MM.1S (cell line): Measurements from ENCODE around the gene NTM.

Source experiments
- DNase-seq: peaks from one replicate; pipeline ENCODE4 v3.0.0-alpha.2; 2015
- H2AFZ ChIP-seq: fragments of 300-600 bp; sonication (generic); 2 replicates; pipeline ENCODE4 v1.6.0; 2016; ENCODE audit warnings: antibody characterized with exemption, low read length
- H3F3A ChIP-seq: fragments of 300-600 bp; sonication (generic); 2 replicates; pipeline ENCODE4 v1.6.1; 2016; ENCODE audit warnings: mild to moderate bottlenecking, antibody characterized with exemption, low read length, moderate library complexity, mixed read lengths; ENCODE audit not compliant: insufficient read depth
- H3K27ac ChIP-seq: fragments of 300-600 bp; sonication (generic); 2 replicates; pipeline ENCODE4 v1.5.1; 2016; ENCODE audit warnings: mild to moderate bottlenecking, low read length
- H3K27me3 ChIP-seq: fragments of 300-600 bp; sonication (generic); replicated peaks from 2 replicates; pipeline ENCODE4 v1.6.0; 2016; ENCODE audit warnings: low read length; ENCODE audit not compliant: insufficient read depth
- H3K36me3 ChIP-seq: fragments of 300-600 bp; sonication (generic); replicated peaks from 2 replicates; pipeline ENCODE4 v1.6.1; 2016; ENCODE audit warnings: mild to moderate bottlenecking, low read length, mixed read lengths; ENCODE audit not compliant: insufficient read depth
- H3K4me1 ChIP-seq: fragments of 300-600 bp; sonication (generic); 2 replicates; pipeline ENCODE4 v1.6.1; 2016; ENCODE audit warnings: low read length, mixed read lengths
- H3K4me2 ChIP-seq: fragments of 300-600 bp; sonication (generic); 2 replicates; pipeline ENCODE4 v1.6.0; 2016; ENCODE audit warnings: low read depth, low read length
- H3K4me3 ChIP-seq: fragments of 300-600 bp; sonication (generic); 2 replicates; pipeline ENCODE4 v1.5.1; 2016; ENCODE audit warnings: low read length, mixed read lengths
- H3K79me2 ChIP-seq: fragments of 300-600 bp; sonication (generic); 2 replicates; pipeline ENCODE4 v1.6.1; 2016; ENCODE audit warnings: mixed run types, low read length, mixed read lengths
- H3K9ac ChIP-seq: fragments of 300-600 bp; sonication (generic); 2 replicates; pipeline ENCODE4 v1.6.1; 2016; ENCODE audit warnings: low read length, mixed read lengths
- H3K9me2 ChIP-seq: fragments of 300-600 bp; sonication (generic); replicated peaks from 2 replicates; pipeline ENCODE4 v1.6.1; 2016; ENCODE audit warnings: mild to moderate bottlenecking, low read length, mixed read lengths; ENCODE audit not compliant: insufficient read depth
- H3K9me3 ChIP-seq: fragments of 300-600 bp; sonication (generic); replicated peaks from 2 replicates; pipeline ENCODE4 v1.6.1; 2016; ENCODE audit warnings: mild to moderate bottlenecking, low read length, mixed read lengths; ENCODE audit not compliant: insufficient read depth
- H4K20me1 ChIP-seq: fragments of 300-600 bp; sonication (generic); 2 replicates; pipeline ENCODE4 v1.6.1; 2016; ENCODE audit warnings: mild to moderate bottlenecking, low read length, moderate library complexity, mixed read lengths; ENCODE audit not compliant: insufficient read depth
- EZH2 ChIP-seq: fragments of 300-600 bp; sonication (generic); optimal IDR thresholded peaks from 2 replicates; pipeline ENCODE3; 2017; ENCODE audit warnings: low read depth, mild to moderate bottlenecking, antibody characterized with exemption, low read length, mixed read lengths
- EZH2phosphoT487 ChIP-seq: fragments of 300-600 bp; sonication (generic); IDR thresholded peaks from 2 replicates; pipeline ENCODE4 v1.6.1; 2018; ENCODE audit warnings: antibody characterized with exemption, low read length
- TF ChIP-seq, protein P1 (sequence below): fragments of 300-600 bp; sonication (generic); IDR thresholded peaks from 2 replicates; pipeline ENCODE4 v1.5.1; 2016; ENCODE audit warnings: antibody characterized with exemption, low read length, mixed read lengths

Gene NTM

DNA sequence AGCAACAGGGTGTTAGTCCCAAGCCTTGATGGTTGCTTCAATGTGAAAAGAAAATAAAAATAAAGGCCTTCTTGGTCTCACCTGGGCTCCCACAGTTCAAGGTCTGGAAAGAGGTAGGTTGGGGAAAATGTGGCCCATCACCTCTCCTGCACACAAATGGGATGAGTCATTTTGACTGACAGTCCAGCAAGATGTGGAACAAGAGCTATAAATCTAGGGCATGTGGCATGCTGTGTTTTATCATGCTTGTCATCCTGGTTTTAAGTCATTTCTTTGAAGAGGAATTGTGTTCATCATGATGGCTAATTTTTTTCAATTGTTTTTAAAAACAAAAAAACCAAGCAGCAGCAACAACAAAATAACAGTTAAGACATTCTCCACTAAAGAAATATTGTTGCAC is 503.7 kb downstream of the NTM start:
- Histone ChIP-seq H3K79me2 (no peaks in the 10 kb centered on the region), H3K4me1 (no peaks in the 10 kb centered on the region), H3K36me3 (no peaks in the 10 kb centered on the region), H3K4me3 (no peak overlapping the region), H4K20me1 (no peaks in the 10 kb centered on the region), H3F3A (no peaks in the 10 kb centered on the region), H2AFZ (no peak overlapping the region), H3K27ac (no peak overlapping the region), H3K27me3 (no peaks in the 10 kb centered on the region), H3K9ac (no peak overlapping the region), H3K9me3 (no peaks in the 10 kb centered on the region), H3K9me2 (no peaks in the 10 kb centered on the region), H3K4me2 (no peak overlapping the region)
- no peak for DNase-seq
- no peak for TF ChIP-seq EZH2
- TF ChIP-seq EZH2phosphoT487: no peak
- TF ChIP-seq, protein P1, sequence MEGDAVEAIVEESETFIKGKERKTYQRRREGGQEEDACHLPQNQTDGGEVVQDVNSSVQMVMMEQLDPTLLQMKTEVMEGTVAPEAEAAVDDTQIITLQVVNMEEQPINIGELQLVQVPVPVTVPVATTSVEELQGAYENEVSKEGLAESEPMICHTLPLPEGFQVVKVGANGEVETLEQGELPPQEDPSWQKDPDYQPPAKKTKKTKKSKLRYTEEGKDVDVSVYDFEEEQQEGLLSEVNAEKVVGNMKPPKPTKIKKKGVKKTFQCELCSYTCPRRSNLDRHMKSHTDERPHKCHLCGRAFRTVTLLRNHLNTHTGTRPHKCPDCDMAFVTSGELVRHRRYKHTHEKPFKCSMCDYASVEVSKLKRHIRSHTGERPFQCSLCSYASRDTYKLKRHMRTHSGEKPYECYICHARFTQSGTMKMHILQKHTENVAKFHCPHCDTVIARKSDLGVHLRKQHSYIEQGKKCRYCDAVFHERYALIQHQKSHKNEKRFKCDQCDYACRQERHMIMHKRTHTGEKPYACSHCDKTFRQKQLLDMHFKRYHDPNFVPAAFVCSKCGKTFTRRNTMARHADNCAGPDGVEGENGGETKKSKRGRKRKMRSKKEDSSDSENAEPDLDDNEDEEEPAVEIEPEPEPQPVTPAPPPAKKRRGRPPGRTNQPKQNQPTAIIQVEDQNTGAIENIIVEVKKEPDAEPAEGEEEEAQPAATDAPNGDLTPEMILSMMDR: no peak

DNA sequence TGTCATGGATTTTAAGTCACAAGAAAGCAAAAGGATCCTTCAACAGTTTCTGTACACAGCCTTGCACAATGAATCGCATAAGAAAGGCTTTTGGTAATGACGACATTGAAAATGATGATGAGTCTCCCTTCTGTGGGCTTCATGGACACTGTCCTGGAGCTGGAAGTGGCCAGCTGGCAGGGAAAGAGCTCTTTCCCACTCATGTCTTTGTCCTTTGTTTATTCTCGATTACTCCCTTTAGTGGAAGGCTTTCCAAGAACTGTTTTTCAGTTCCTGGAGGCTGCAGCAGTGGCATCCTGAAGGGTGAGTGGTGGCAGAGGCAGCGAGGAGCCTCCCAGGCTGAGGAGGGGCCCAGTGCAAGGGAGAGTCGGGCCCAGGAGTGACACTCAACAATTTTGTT is 505.2 kb downstream of the NTM start:
- TF ChIP-seq EZH2phosphoT487 (no peak), EZH2 (no peak)
- TF ChIP-seq, protein P1: no peak
- no peak overlapping the region for H2AFZ ChIP-seq
- H3K4me1 ChIP-seq: no peaks in the 10 kb centered on the region
- no peaks in the 10 kb centered on the region for H4K20me1 ChIP-seq
- H3K9me3 ChIP-seq: no peaks in the 10 kb centered on the region
- H3K9me2 ChIP-seq: no peaks in the 10 kb centered on the region
- H3K36me3 ChIP-seq: no peaks in the 10 kb centered on the region
- H3F3A ChIP-seq: no peaks in the 10 kb centered on the region
- no peak overlapping the region for H3K9ac ChIP-seq
- H3K27ac ChIP-seq: no peak overlapping the region
- no peak overlapping the region for H3K4me2 ChIP-seq
- H3K27me3 ChIP-seq: no peaks in the 10 kb centered on the region
- H3K4me3 ChIP-seq: no peak overlapping the region
- DNase-seq: no peak
- H3K79me2 ChIP-seq: no peaks in the 10 kb centered on the region

DNA sequence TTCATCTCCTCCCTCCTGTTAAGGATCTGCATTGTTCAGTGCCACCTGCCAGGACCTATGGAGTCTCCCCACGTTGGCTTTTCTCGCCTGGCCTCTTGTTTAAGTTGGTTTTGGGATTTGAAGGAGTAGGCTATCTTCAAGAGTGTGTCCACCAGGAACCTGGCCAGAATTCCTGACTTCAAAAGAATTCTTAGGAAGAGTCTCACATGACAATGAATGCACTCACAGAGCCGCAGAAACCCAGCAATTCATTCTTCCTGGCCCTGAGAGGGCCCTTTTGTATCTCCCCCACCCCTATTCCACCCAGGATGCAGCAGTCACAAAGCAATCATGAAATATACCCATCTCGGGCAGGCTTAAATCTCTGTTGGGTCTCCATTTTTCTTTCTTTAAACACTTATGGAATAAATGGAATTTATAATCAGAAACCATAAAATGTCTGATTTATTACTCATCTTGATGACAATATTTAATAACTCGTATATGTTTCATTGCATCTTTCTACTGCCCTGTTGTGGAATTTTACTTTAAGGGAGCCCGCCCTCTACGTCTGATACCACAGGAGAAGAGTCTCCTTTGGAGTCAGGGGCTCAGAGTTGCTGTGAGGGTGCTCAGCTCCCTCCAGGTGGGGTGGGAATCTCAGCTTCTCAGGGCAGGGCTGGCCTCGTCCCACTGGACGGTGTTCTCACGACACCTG is 507.0 kb downstream of the NTM start:
- Histone ChIP-seq H4K20me1 (no peaks in the 10 kb centered on the region), H3K9me3 (no peaks in the 10 kb centered on the region), H3K79me2 (no peaks in the 10 kb centered on the region), H3K9ac (no peak overlapping the region), H3K27ac (no peak overlapping the region), H3K4me3 (no peak overlapping the region), H3K27me3 (no peaks in the 10 kb centered on the region), H2AFZ (no peak overlapping the region), H3K36me3 (no peaks in the 10 kb centered on the region), H3K4me1 (no peaks in the 10 kb centered on the region), H3F3A (no peaks in the 10 kb centered on the region), H3K4me2 (no peak overlapping the region), H3K9me2 (no peaks in the 10 kb centered on the region)
- DNase-seq: no peak
- TF ChIP-seq EZH2phosphoT487 (no peak), EZH2 (no peak)
- TF ChIP-seq, protein P1: no peak
